GM21423 (cell line): ENCODE results near the gene ZNF831.

Experiments used
- ATAC-seq: cut with Tn5 transposase; IDR thresholded peaks from one replicate; pipeline ENCODE4 v1.9.1; 2021; ENCODE audit warnings: mild to moderate bottlenecking, moderate library complexity; ENCODE audit not compliant: unreplicated experiment

ZNF831 gene

DNA sequence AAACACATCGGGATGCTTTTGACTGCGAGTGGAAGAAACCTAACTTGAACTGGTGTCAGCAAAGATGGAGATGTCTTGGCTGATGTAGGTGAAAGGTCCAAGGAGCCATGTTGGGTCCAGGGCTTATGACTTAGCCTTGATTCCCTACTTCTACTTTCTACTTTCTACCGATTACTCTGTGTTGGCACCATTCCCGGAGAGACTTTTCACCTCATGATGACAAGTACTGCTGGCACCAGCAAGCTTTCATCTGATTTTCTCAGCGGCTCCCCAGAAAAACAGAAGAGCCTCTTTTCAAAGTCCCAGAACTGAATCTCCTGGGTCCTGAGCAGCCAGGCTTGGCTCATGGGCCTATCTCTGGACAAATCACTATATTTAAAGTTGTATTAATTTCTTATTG is 131.9 kb downstream of the ZNF831 start:
- no peak for ATAC-seq

DNA sequence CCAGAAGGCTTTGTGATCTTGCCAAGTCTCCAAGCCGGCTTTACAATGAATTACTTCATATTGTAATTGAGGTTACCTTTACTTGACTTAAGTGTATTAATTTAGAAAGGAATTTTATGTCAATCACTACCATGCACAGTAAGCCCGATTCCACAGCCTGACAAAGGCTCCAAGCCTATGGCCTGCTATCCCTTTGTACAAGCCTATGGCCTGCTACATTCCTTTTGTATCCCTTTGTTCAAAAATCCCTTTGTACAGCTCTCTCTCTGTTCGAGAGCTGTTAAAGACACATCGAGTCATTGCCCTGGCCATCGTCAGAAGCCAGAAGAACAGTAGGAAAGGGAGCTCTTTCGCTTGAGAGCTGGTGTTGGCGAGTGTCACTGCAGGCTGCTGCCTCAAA is 134.1 kb downstream of the ZNF831 start:
- ATAC-seq = no peak

DNA sequence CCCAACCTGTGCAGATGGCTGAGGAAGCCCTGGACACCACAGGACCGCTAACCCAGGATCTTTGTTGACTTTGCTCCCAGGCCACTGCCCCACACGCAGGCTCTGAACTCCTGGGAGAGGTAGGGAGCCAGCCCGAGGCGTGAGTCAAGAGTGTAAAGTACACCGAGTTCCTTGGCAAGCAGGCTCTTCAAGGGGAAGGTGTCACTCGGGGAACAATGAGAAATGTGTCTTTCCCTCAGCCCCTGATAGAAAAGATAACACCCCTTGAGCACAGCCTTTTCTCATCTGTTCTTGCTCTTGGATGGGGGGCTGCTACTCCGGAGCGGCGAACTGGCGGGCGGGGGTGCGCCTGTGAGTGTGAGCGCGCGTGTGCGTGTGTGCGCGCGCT is 136.3 kb downstream of the ZNF831 start:
- no peak for ATAC-seq

GRCh38 chr20:59300333-59301081 is 136.9 kb downstream of the ZNF831 start, which contains the start of gene EDN3:
Gene EDN3 (plus strand): TSS chr20:59300611. CDS start chr20:59300813, 202 bp downstream.
- no peak for ATAC-seq

DNA sequence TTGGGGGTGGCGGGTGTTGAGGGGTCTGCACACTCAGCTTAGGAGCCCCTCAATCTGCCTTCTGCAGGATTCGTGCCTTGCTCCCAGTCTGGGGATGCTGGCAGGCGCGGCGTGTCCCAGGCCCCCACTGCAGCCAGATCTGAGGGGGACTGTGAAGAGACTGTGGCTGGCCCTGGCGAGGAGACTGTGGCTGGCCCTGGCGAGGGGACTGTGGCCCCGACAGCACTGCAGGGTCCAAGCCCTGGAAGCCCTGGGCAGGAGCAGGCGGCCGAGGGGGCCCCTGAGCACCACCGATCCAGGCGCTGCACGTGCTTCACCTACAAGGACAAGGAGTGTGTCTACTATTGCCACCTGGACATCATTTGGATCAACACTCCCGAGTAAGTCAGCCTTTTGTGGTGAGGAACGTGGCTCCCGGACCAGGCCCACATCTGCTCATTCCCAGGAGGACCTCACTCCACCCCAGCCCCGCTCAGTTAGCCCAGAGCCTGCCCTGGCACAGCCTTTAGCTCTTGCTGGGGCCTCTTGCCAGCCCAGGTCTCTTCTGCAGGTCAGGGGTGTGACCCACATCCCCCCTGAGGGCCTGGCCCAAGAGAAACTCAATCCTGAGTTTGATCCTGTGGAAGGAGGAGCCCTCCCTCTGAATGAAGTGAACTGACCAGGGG is 137.9 kb downstream of the ZNF831 start:
- no peak for ATAC-seq

DNA sequence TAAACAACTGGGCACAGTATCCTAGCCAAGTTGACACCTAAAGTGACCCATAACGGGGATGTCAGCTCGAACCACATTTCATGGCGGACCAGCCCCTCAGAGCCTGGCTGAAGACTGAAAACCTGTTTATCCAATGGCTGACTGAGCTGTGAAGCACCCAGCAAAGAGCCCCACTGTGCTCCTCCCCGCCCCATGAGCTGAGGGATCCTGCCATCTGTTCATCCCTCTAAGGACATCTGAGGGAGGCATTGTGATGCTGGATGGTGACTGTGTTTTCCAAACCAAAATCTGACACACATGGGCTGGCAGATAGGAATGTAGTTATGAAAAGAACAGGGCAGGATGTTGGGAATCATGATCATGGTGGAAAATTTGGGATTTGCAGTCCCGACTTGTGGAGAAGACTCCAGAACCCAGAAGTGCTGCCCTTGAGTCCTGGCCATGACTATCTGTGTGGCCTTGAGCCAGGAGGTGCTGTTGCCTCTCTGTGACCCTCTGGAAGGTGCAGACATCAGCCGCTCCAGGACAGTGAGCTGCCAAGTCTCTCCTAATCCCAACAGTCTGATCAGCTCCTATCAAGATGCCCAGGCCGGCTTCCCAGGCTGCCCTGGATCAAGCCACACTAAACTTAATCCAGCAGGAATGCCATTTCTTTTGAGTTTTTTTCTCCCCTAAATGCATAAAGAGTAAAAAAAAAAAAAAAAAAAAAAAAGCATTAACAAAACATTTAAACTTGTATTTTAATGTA is 142.5 kb downstream of the ZNF831 start:
- no peak for ATAC-seq

GRCh38 chr20:59307270-59307669 is 143.6 kb downstream of the ZNF831 start:
- ATAC-seq = no peak
